A549 (cell line): ENCODE measurements around the gene NPTXR. TPM values are rescaled to one million over a fixed set of nuclear protein-coding genes. Genes with fewer than 3 reads are reported as not detected.

Experiments used
- ATAC-seq, 2 experiments: fragments of 200-7000 bp in 1 of 2; fragments of >200 bp in 1 of 2; cut with Nextera tagmentation in 1 of 2; cut with Tn5 transposase in 1 of 2; 3 replicates each; pipeline versions ENCODE4 v1.8.0 to v1.9.1; 2018 to 2020; ENCODE audit warnings: mild to moderate bottlenecking in 1 of 2, moderate library complexity in 1 of 2
- CTCF ChIA-PET: fragments of 300-600 bp; sonication (Branson Sonifier 250); formaldehyde crosslinking; extraction: SDS; loops from one replicate; lab custom pipeline; 2021; ENCODE audit warnings: antibody characterized with exemption, inconsistent platforms; lab: Yijun Ruan, JAX
- POLR2A ChIA-PET: fragments of 350-600 bp; formaldehyde crosslinking; extraction: SDS; loops from one replicate; lab custom pipeline; 2021; ENCODE audit warnings: antibody characterized with exemption, inconsistent platforms; lab: Yijun Ruan, JAX
- DNase-seq, 2 experiments: peaks; one replicate each; pipeline versions ENCODE4 v3.0.0 to v3.0.0-alpha.2; 2011 to 2016; ENCODE audit warnings: low read depth in 1 of 2, low spot score in 1 of 2
- FAIRE-seq: peaks from 2 replicates; lab custom pipeline; 2011; peaks lifted over from hg19 to GRCh38; lab: Jason Lieb, UNC
- H3K27ac ChIP-seq, 2 experiments: fragments of >200 bp; sonication (Bioruptor Twin); formaldehyde crosslinking; 3 replicates each; pipeline ENCODE4 v1.5.1; 2016 to 2017
- H3K4me1 ChIP-seq: fragments of >200 bp; sonication (Bioruptor Twin); formaldehyde crosslinking; 3 replicates; pipeline ENCODE4 v1.6.1; 2016
- H3K4me2 ChIP-seq: fragments of >200 bp; sonication (Bioruptor Twin); formaldehyde crosslinking; 3 replicates; pipeline ENCODE4 v1.6.1; 2016
- H3K4me3 ChIP-seq: fragments of >200 bp; sonication (Bioruptor Twin); formaldehyde crosslinking; 3 replicates; pipeline ENCODE4 v1.5.1; 2016
- H3K9me3 ChIP-seq: fragments of >200 bp; sonication (Bioruptor Twin); formaldehyde crosslinking; 3 replicates; pipeline ENCODE4 v1.6.1; 2016
- CBX2 ChIP-seq: fragments of 200-600 bp; sonication (generic); IDR thresholded peaks from 2 replicates; pipeline ENCODE4 v1.6.1; 2016; ENCODE audit warnings: low read depth, mild to moderate bottlenecking, borderline replicate concordance
- CBX8 ChIP-seq: fragments of 200-600 bp; sonication (generic); IDR thresholded peaks from 2 replicates; pipeline ENCODE4 v1.6.1; 2016
- EHMT2 ChIP-seq: fragments of 200-600 bp; sonication (generic); IDR thresholded peaks from 2 replicates; pipeline ENCODE4 v1.6.1; 2016; ENCODE audit warnings: antibody characterized with exemption, low read depth, mild to moderate bottlenecking, moderate library complexity
- ELK1 ChIP-seq: fragments of 150-350 bp; IDR thresholded peaks from 2 replicates; pipeline ENCODE4 v1.6.1; 2014; ENCODE audit warnings: low read depth, mild to moderate bottlenecking, low read length
- EP300 ChIP-seq, 2 experiments: fragments of >200 bp; sonication (Bioruptor Twin); formaldehyde crosslinking; IDR thresholded peaks; 2 replicates in 1 of 2; 3 replicates in 1 of 2; pipeline ENCODE4 v1.6.1; 2016 to 2017
- FOSB ChIP-seq: fragments of 250-450 bp; sonication (Bioruptor Pico); IDR thresholded peaks from 2 replicates; pipeline ENCODE4 v1.5.0; 2020; ENCODE audit warnings: mild to moderate bottlenecking, moderate library complexity
- FOSL2 ChIP-seq, 2 experiments: fragments of 450-650 bp in 1 of 2; fragments of >200 bp in 1 of 2; sonication (Bioruptor Twin) in 1 of 2; formaldehyde crosslinking; IDR thresholded peaks; 2 replicates each; pipeline versions ENCODE4 v1.5.0 to v1.6.1; 2016 to 2020; ENCODE audit warnings: mild to moderate bottlenecking in 1 of 2, moderate library complexity in 1 of 2
- FOXS1 ChIP-seq: fragments of 250-450 bp; sonication (Bioruptor Pico); IDR thresholded peaks from 2 replicates; pipeline ENCODE4 v1.5.0; 2020; ENCODE audit warnings: mild to moderate bottlenecking, moderate library complexity
- HEYL ChIP-seq: fragments of 250-450 bp; sonication (Bioruptor Pico); IDR thresholded peaks from 2 replicates; pipeline ENCODE4 v1.8.0; 2021; ENCODE audit warnings: mild to moderate bottlenecking, moderate library complexity
- HOXB13 ChIP-seq: fragments of 250-450 bp; sonication (Bioruptor Pico); IDR thresholded peaks from 2 replicates; pipeline ENCODE4 v1.5.0; 2020; ENCODE audit warnings: low read depth, mild to moderate bottlenecking, moderate library complexity
- NPAS2 ChIP-seq: fragments of 250-450 bp; sonication (Bioruptor Pico); IDR thresholded peaks from 2 replicates; pipeline ENCODE4 v1.8.0; 2022; ENCODE audit warnings: mild to moderate bottlenecking, moderate library complexity, borderline replicate concordance
- NR3C1 ChIP-seq: fragments of >200 bp; sonication (Bioruptor Twin); formaldehyde crosslinking; IDR thresholded peaks from 3 replicates; pipeline ENCODE4 v1.6.1; 2017
- PBX3 ChIP-seq: IDR thresholded peaks from 2 replicates; pipeline ENCODE4 v1.6.1; 2012
- RAD21 ChIP-seq, 2 experiments: fragments of >200 bp in 1 of 2; sonication (Bioruptor Twin) in 1 of 2; formaldehyde crosslinking in 1 of 2; IDR thresholded peaks in 1 of 2; conservative IDR thresholded peaks in 1 of 2; 2 replicates in 1 of 2; 3 replicates in 1 of 2; pipeline ENCODE4 v1.6.1; 2012 to 2018; ENCODE audit warnings: inconsistent platforms in 1 of 2
- RARB ChIP-seq: fragments of 250-450 bp; sonication (Bioruptor Pico); IDR thresholded peaks from 2 replicates; pipeline ENCODE4 v1.8.0; 2021; ENCODE audit warnings: mild to moderate bottlenecking, moderate library complexity
- RCOR1 ChIP-seq: fragments of 150-350 bp; IDR thresholded peaks from 2 replicates; pipeline ENCODE4 v1.6.1; 2014; ENCODE audit warnings: antibody characterized with exemption, low read length, low read depth
- SMC3 ChIP-seq: fragments of >200 bp; sonication (Bioruptor Twin); formaldehyde crosslinking; IDR thresholded peaks from 3 replicates; pipeline ENCODE4 v1.6.1; 2018; ENCODE audit warnings: inconsistent platforms
- TP53 ChIP-seq: fragments of 250-450 bp; sonication (Bioruptor Pico); IDR thresholded peaks from 2 replicates; pipeline ENCODE4 v1.5.0; 2021; ENCODE audit warnings: mild to moderate bottlenecking, moderate library complexity
- ZC3H11A ChIP-seq: fragments of 450-650 bp; IDR thresholded peaks from 2 replicates; pipeline ENCODE4 v1.6.1; 2014; ENCODE audit warnings: antibody characterized with exemption, mild to moderate bottlenecking
- ZFP36 ChIP-seq: fragments of 450-650 bp; IDR thresholded peaks from 2 replicates; pipeline ENCODE4 v1.6.1; 2014; ENCODE audit warnings: borderline replicate concordance; ENCODE audit not compliant: partially characterized antibody
- ZNF302 ChIP-seq: fragments of 250-450 bp; sonication (Bioruptor Pico); IDR thresholded peaks from 2 replicates; pipeline ENCODE4 v1.9.0; 2021; ENCODE audit warnings: inconsistent platforms, mild to moderate bottlenecking, moderate library complexity
- WGBS: methylation state at CpG from one replicate; pipeline ENCODE4 v1.1.6; 2017; ENCODE audit errors: missing lambda C conversion rate; 5-methylcytosine and 5-hydroxymethylcytosine counted together
- polyA plus RNA-seq, 4 experiments: library from polyadenylated mRNA; depleted of rRNA in 3 of 4; stranded (reverse); fragments of >200 nt; fragmentation: RNase III in 1 of 4; extraction: RNeasy Plus Mini Kit Qiagen cat#74134 plus additional on column Dnase treatment in 1 of 4; gene quantifications; 2 replicates in 3 of 4; 3 replicates in 1 of 4; pipeline ENCODE4 v1.2.3, GENCODE V29; 2011 to 2017
- TF ChIP-seq, protein P1 (sequence below): fragments of 250-450 bp; sonication (Bioruptor Pico); IDR thresholded peaks from 2 replicates; pipeline ENCODE4 v1.5.0; 2020; ENCODE audit warnings: low read depth, mild to moderate bottlenecking, moderate library complexity
- TF ChIP-seq, protein P2 (sequence below): fragments of >200 bp; sonication (Bioruptor Twin); formaldehyde crosslinking; IDR thresholded peaks from 3 replicates; pipeline ENCODE4 v1.6.1; 2016

The NPTXR gene
- polyA plus RNA-seq, 2 of the 4 experiments (the other 2 are of a cell fraction): 3.3 to 15.3 TPM

GRCh38 chr22:38831166-38831945, 12.5 kb downstream of the NPTXR start (continued):
- TF ChIP-seq NPAS2: no peak
- TF ChIP-seq SMC3: 0 out of 3 replicates have a peak, but pooled peaks have one; percentile 7
- TF ChIP-seq ZNF302 (CRISPR knock-in tag): no peak
- TF ChIP-seq ELK1: no peak

DNA sequence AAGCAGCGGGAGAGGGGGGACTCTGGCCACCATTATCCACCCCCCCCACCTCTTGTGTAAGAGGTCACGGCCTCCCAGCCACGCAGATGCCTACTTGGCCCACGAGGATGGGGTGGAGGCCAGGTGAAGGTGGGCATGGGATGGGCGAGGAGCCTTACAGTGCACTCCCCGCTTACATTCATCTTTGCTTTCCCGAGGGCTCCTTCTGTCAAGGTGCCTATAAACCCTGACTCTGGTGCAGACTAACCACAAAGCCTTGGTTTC, 13.1 kb downstream of the NPTXR start:
- peak overlapping the region; percentile 61 for H3K4me2 ChIP-seq
- POLR2A ChIA-PET: no interaction called here
- no peak for FAIRE-seq

GRCh38 chr22:38830026-38830844, 13.6 kb downstream of the NPTXR start:
- DNase-seq (no peak), FAIRE-seq (no peak), ATAC-seq (peak; percentile 26 to 41; a peak in 4 of 6 replicates)
- CTCF ChIA-PET: interaction anchor here (0.9 to 5.7 kb wide), 3 partner anchors 16 to 97 kb away, joined by 3 to 47 read pairs (median 3); no protein-coding TSS in a partner anchor
- TF ChIP-seq FOSL2 (IDR thresholded peaks at IDR 0.05) (no peak), FOSL2 (CRISPR knock-in tag; IDR thresholded peaks at IDR 0.05) (no peak), ZC3H11A (no peak), HEYL (no peak), RARB (CRISPR knock-in tag) (no peak), EHMT2 (no peak), CBX2 (no peak), NR3C1 (no peak), RAD21 (conservative IDR thresholded peaks at IDR 0.05 in 1 of 2, IDR thresholded peaks at IDR 0.05 in 1 of 2) (no peak)
- TF ChIP-seq, protein P1, sequence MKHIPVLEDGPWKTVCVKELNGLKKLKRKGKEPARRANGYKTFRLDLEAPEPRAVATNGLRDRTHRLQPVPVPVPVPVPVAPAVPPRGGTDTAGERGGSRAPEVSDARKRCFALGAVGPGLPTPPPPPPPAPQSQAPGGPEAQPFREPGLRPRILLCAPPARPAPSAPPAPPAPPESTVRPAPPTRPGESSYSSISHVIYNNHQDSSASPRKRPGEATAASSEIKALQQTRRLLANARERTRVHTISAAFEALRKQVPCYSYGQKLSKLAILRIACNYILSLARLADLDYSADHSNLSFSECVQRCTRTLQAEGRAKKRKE (CRISPR knock-in tag): no peak
- Histone ChIP-seq H3K4me3 (no peak overlapping the region), H3K27ac (peak overlapping the region; percentile 82 to 90), H3K4me1 (peaks cover 38% of the 10 kb centered on the region), H3K9me3 (no peaks in the 10 kb centered on the region), H3K4me2 (peak overlapping the region; percentile 61)
- 84% methylated on average over 16 of the region's 17 CpGs for WGBS
- POLR2A ChIA-PET: interaction anchor here (1.2 kb wide), 1 partner anchor 27 kb away, joined by 3 read pairs; no protein-coding TSS in a partner anchor

More for the DNA sequence above, 13.1 kb downstream of the NPTXR start:
- peaks cover 43% of the 10 kb centered on the region for H3K4me1 ChIP-seq
- CTCF ChIA-PET: no interaction called here
- ATAC-seq: peak in 1 of 2 experiments; percentile 9; a peak in 1 of 6 replicates
- TF ChIP-seq, protein P2, sequence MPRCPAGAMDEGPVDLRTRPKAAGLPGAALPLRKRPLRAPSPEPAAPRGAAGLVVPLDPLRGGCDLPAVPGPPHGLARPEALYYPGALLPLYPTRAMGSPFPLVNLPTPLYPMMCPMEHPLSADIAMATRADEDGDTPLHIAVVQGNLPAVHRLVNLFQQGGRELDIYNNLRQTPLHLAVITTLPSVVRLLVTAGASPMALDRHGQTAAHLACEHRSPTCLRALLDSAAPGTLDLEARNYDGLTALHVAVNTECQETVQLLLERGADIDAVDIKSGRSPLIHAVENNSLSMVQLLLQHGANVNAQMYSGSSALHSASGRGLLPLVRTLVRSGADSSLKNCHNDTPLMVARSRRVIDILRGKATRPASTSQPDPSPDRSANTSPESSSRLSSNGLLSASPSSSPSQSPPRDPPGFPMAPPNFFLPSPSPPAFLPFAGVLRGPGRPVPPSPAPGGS: no peak
- TF ChIP-seq CBX8 (no peak), EHMT2 (no peak), NPAS2 (no peak), FOSB (CRISPR knock-in tag) (no peak), FOXS1 (no peak), EP300 (IDR thresholded peaks at IDR 0.05) (no peak), PBX3 (no peak), CBX2 (no peak), HOXB13 (CRISPR knock-in tag) (no peak), ZFP36 (no peak), RCOR1 (no peak), TP53 (CRISPR knock-in tag) (no peak)
- peak overlapping the region; percentile 82 to 90 for H3K27ac ChIP-seq
- 96% methylated on average over 4 of the region's 7 CpGs for WGBS
- DNase-seq: no peak
- no peak overlapping the region for H3K4me3 ChIP-seq
- no peaks in the 10 kb centered on the region for H3K9me3 ChIP-seq
